GM23338 (cell line): ENCODE measurements around the gene HS6ST1. TPM values are rescaled to one million over a fixed set of nuclear protein-coding genes. Genes with fewer than 3 reads are reported as not detected.

Experiments used
- ATAC-seq: fragments of 200-7000 bp; cut with Tn5 transposase; 3 replicates; pipeline ENCODE4 v1.9.1; 2020
- DNase-seq: peaks from one replicate; pipeline ENCODE4 v3.0.0-alpha.2; 2015; ENCODE audit warnings: low spot score
- H2AFZ ChIP-seq: fragments of 200-600 bp; sonication (generic); 2 replicates; pipeline ENCODE4 v1.8.0; 2016; ENCODE audit warnings: antibody characterized with exemption, mild to moderate bottlenecking, moderate library complexity
- H3F3A ChIP-seq: fragments of 200-600 bp; sonication (generic); replicated peaks from 2 replicates; pipeline ENCODE4 v1.8.0; 2017; ENCODE audit warnings: antibody characterized with exemption, mixed run types, low read depth
- H3K27ac ChIP-seq: fragments of 200-600 bp; sonication (generic); 2 replicates; pipeline ENCODE4 v1.6.1; 2016; ENCODE audit warnings: low read depth
- H3K27me3 ChIP-seq: fragments of 200-600 bp; sonication (generic); 2 replicates; pipeline ENCODE4 v1.8.0; 2016; ENCODE audit warnings: mild to moderate bottlenecking, mixed run types, moderate library complexity; ENCODE audit not compliant: insufficient read depth
- H3K36me3 ChIP-seq: fragments of 200-600 bp; sonication (generic); 2 replicates; pipeline ENCODE4 v1.8.0; 2016; ENCODE audit warnings: mild to moderate bottlenecking; ENCODE audit not compliant: insufficient read depth
- H3K4me1 ChIP-seq: fragments of 200-600 bp; sonication (generic); 2 replicates; pipeline ENCODE4 v1.8.0; 2016; ENCODE audit warnings: mild to moderate bottlenecking, moderate library complexity; ENCODE audit not compliant: insufficient read depth
- H3K4me2 ChIP-seq: fragments of 200-600 bp; sonication (generic); 2 replicates; pipeline ENCODE4 v1.7.1; 2017; ENCODE audit warnings: mixed run types
- H3K4me3 ChIP-seq: fragments of 200-600 bp; sonication (generic); 2 replicates; pipeline ENCODE4 v1.6.1; 2016; ENCODE audit warnings: mixed run types
- H3K79me2 ChIP-seq: fragments of 200-600 bp; sonication (generic); replicated peaks from 2 replicates; pipeline ENCODE4 v1.8.0; 2017; ENCODE audit warnings: mild to moderate bottlenecking; ENCODE audit not compliant: insufficient read depth
- H3K9me2 ChIP-seq: fragments of 200-600 bp; sonication (generic); 2 replicates; pipeline ENCODE4 v1.8.0; 2017; ENCODE audit not compliant: insufficient read depth
- H4K20me1 ChIP-seq: fragments of 200-600 bp; sonication (generic); replicated peaks from 2 replicates; pipeline ENCODE4 v1.8.0; 2017; ENCODE audit warnings: mild to moderate bottlenecking; ENCODE audit not compliant: insufficient read depth
- H3K27ac Mint-ChIP-seq: 2 replicates; pipeline ENCODE4 v1.8.0; 2020; ENCODE audit warnings: inconsistent platforms, mild to moderate bottlenecking, moderate library complexity, mixed read lengths
- H3K27me3 Mint-ChIP-seq: 3 replicates; pipeline ENCODE4 v1.8.0; 2022; ENCODE audit warnings: low read depth, mild to moderate bottlenecking, moderate library complexity, mixed read lengths, inconsistent platforms; ENCODE audit not compliant: insufficient read depth, poor library complexity
- H3K36me3 Mint-ChIP-seq: 3 replicates; pipeline ENCODE4 v1.8.0; 2021; ENCODE audit warnings: low read depth, mild to moderate bottlenecking, inconsistent platforms, moderate library complexity, mixed read lengths
- H3K4me1 Mint-ChIP-seq: 3 replicates; pipeline ENCODE4 v1.8.0; 2020; ENCODE audit warnings: mild to moderate bottlenecking, inconsistent platforms, mixed read lengths
- H3K4me3 Mint-ChIP-seq: 3 replicates; pipeline ENCODE4 v1.8.0; 2021; ENCODE audit warnings: moderate library complexity, mild to moderate bottlenecking, inconsistent platforms, mixed read lengths
- H3K9me3 Mint-ChIP-seq: 3 replicates; pipeline ENCODE4 v1.8.0; 2020; ENCODE audit warnings: moderate library complexity, mild to moderate bottlenecking, inconsistent platforms, mixed read lengths
- CREB1 ChIP-seq: fragments of 250-450 bp; sonication (Bioruptor Pico); IDR thresholded peaks from 2 replicates; pipeline ENCODE4 v1.5.0; 2020; ENCODE audit warnings: low read depth, mild to moderate bottlenecking, moderate library complexity
- CTCF ChIP-seq, 2 experiments: fragments of 200-600 bp in 1 of 2; sonication (generic) in 1 of 2; conservative IDR thresholded peaks; 2 replicates each; pipeline versions ENCODE4 v1.5.1 to v1.6.1; 2016 to 2017; ENCODE audit warnings: antibody characterized with exemption in 2 of 2, low read depth in 2 of 2, mild to moderate bottlenecking in 2 of 2, moderate library complexity in 1 of 2
- EZH2phosphoT487 ChIP-seq: fragments of 200-600 bp; sonication (generic); IDR thresholded peaks from one replicate; pipeline ENCODE4 v1.8.1; 2018; ENCODE audit warnings: antibody characterized with exemption; ENCODE audit not compliant: unreplicated experiment
- JUNB ChIP-seq: IDR thresholded peaks from one replicate; pipeline ENCODE4 v1.6.1; 2016; ENCODE audit warnings: antibody characterized with exemption; ENCODE audit not compliant: unreplicated experiment
- POLR2AphosphoS5 ChIP-seq: IDR thresholded peaks from 2 replicates; pipeline ENCODE4 v1.6.1; 2016; ENCODE audit warnings: antibody characterized with exemption, low read depth
- STAT1 ChIP-seq: IDR thresholded peaks from one replicate; pipeline ENCODE4 v1.6.1; 2016; ENCODE audit warnings: antibody characterized with exemption; ENCODE audit not compliant: unreplicated experiment
- ZNF114 ChIP-seq: fragments of 250-450 bp; sonication (Bioruptor Pico); IDR thresholded peaks from 2 replicates; pipeline ENCODE4 v1.5.0; 2020; ENCODE audit warnings: mild to moderate bottlenecking, moderate library complexity
- ZNF331 ChIP-seq: fragments of 250-450 bp; sonication (Bioruptor Pico); IDR thresholded peaks from 2 replicates; pipeline ENCODE4 v1.5.0; 2020; ENCODE audit warnings: low read depth, mild to moderate bottlenecking, moderate library complexity
- ZNF462 ChIP-seq: fragments of 250-450 bp; sonication (Bioruptor Pico); IDR thresholded peaks from 2 replicates; pipeline ENCODE4 v1.5.0; 2020; ENCODE audit warnings: mild to moderate bottlenecking, moderate library complexity
- polyA plus RNA-seq: library from polyadenylated mRNA; unstranded; fragments of >200 nt; fragmentation: Nextera tagmentation; extraction: Ambion mirVana; gene quantifications from 2 replicates; pipeline ENCODE4 v1.2.1, GENCODE V29; 2016
- total RNA-seq: library from RNA; depleted of rRNA; stranded (reverse); fragments of >200 nt; shearing (Covaris generic); gene quantifications from 2 replicates; pipeline ENCODE4 v1.2.3, GENCODE V29; 2014

HS6ST1 gene
- total and polyA plus RNA-seq, 2 experiments from 2014 or later, result 21.1 to 106 TPM

GRCh38 chr2:128227862-128228261, 90.8 kb downstream of the HS6ST1 start (continued):
- TF ChIP-seq ZNF114 (CRISPR knock-in tag) (no peak), ZNF331 (CRISPR knock-in tag) (no peak), POLR2AphosphoS5 (no peak), CTCF (conservative IDR thresholded peaks at IDR 0.05; ENCODE audit: low read depth in 2 of 2) (no peak)

GRCh38 chr2:128219891-128220290, 98.8 kb downstream of the HS6ST1 start:
- no peak overlapping the region for H3K4me3 Mint-ChIP-seq
- H3K27ac ChIP-seq, result no peak overlapping the region
- H4K20me1 ChIP-seq, result no peaks in the 10 kb centered on the region
- no peaks in the 10 kb centered on the region for H3K36me3 ChIP-seq
- no peaks in the 10 kb centered on the region for H3K9me3 Mint-ChIP-seq
- ATAC-seq, result no peak
- H2AFZ ChIP-seq, result no peak overlapping the region
- H3K36me3 Mint-ChIP-seq, result no peaks in the 10 kb centered on the region
- no peak overlapping the region for H3K4me2 ChIP-seq
- H3F3A ChIP-seq, result no peaks in the 10 kb centered on the region
- no peaks in the 10 kb centered on the region for H3K27me3 ChIP-seq
- H3K4me1 Mint-ChIP-seq, result peaks cover 9% of the 10 kb centered on the region; the same call in 1 of the 3 replicates
- H3K9me2 ChIP-seq, result no peaks in the 10 kb centered on the region
- no peak overlapping the region for H3K27ac Mint-ChIP-seq
- no peak for TF ChIP-seq CTCF (conservative IDR thresholded peaks at IDR 0.05; ENCODE audit: low read depth in 2 of 2)
- TF ChIP-seq CREB1 (CRISPR knock-in tag), result no peak
- no peak for TF ChIP-seq STAT1
- no peak for TF ChIP-seq EZH2phosphoT487
- TF ChIP-seq ZNF462 (CRISPR knock-in tag), result no peak
- TF ChIP-seq JUNB, result no peak
- no peak for TF ChIP-seq ZNF114 (CRISPR knock-in tag)
- peaks cover 4% of the 10 kb centered on the region for H3K27me3 Mint-ChIP-seq
- H3K79me2 ChIP-seq, result no peaks in the 10 kb centered on the region
- H3K4me1 ChIP-seq, result no peaks in the 10 kb centered on the region
- no peak for DNase-seq
- no peak overlapping the region for H3K4me3 ChIP-seq
